ENCODE data around the gene CFL1.

Gene CFL1

DNA sequence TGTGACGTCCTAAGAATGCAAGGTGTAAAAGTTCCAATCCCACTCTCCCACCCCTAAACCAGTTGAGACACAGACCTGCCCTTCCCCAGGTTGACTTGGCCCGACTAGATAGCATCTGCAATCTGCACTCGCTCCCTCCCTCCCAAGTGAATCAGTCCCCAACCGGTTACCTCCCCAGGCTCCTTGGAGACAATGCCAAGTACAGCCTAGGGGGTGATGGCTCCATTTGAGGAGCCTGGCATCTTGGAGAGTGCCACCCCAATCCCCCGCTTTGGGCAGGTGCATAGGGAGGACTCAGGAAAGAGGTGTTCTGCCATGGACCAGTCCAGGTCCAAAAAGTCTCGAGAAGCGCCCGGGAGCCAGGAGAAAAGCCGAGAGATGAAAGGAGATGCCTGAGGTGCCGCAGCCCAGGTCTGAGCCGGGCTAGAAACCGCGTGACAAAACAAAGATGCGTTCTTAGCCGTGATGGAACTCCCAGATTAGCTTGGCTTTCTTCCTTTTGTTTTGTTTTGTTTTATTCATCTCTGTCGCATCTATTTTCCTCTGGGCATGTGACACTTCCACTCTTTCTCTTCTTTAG, 42.9 kb downstream of the CFL1 start:
- H3K79me2 ChIP-seq (ENCODE audit: low read length): no peaks in the 10 kb centered on the region
- H3F3A ChIP-seq (ENCODE audit: insufficient read depth, low read length): peaks cover 4% of the 10 kb centered on the region
- no peaks in the 10 kb centered on the region for H3K36me3 ChIP-seq (replicated peaks; ENCODE audit: insufficient read depth, low read length)
- H3K4me2 ChIP-seq (ENCODE audit: low read depth, low read length): no peak overlapping the region
- no peak overlapping the region for H3K27ac ChIP-seq (ENCODE audit: low read length)
- TF ChIP-seq EZH2phosphoT487 (IDR thresholded peaks at IDR 0.05; ENCODE audit: low read length) (no peak), EZH2 (optimal IDR thresholded peaks at IDR 0.05; ENCODE audit: low read depth, low read length) (no peak)
- TF ChIP-seq, protein P1, sequence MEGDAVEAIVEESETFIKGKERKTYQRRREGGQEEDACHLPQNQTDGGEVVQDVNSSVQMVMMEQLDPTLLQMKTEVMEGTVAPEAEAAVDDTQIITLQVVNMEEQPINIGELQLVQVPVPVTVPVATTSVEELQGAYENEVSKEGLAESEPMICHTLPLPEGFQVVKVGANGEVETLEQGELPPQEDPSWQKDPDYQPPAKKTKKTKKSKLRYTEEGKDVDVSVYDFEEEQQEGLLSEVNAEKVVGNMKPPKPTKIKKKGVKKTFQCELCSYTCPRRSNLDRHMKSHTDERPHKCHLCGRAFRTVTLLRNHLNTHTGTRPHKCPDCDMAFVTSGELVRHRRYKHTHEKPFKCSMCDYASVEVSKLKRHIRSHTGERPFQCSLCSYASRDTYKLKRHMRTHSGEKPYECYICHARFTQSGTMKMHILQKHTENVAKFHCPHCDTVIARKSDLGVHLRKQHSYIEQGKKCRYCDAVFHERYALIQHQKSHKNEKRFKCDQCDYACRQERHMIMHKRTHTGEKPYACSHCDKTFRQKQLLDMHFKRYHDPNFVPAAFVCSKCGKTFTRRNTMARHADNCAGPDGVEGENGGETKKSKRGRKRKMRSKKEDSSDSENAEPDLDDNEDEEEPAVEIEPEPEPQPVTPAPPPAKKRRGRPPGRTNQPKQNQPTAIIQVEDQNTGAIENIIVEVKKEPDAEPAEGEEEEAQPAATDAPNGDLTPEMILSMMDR (IDR thresholded peaks at IDR 0.05; ENCODE audit: low read length): no peak
- H3K27me3 ChIP-seq (replicated peaks; ENCODE audit: insufficient read depth, low read length): no peaks in the 10 kb centered on the region
- H3K9ac ChIP-seq (ENCODE audit: low read length): no peak overlapping the region
- H4K20me1 ChIP-seq (ENCODE audit: insufficient read depth, low read length): no peaks in the 10 kb centered on the region
- H3K9me3 ChIP-seq (replicated peaks; ENCODE audit: insufficient read depth, low read length): no peaks in the 10 kb centered on the region
- no peak for DNase-seq
- H3K4me1 ChIP-seq (ENCODE audit: low read length): 0 out of 2 replicates have a peak, but pooled peaks cover 8% of the 10 kb centered on the region
- H3K4me3 ChIP-seq (ENCODE audit: low read length): no peak overlapping the region
- no peak overlapping the region for H2AFZ ChIP-seq (ENCODE audit: low read length)
- no peaks in the 10 kb centered on the region for H3K9me2 ChIP-seq (replicated peaks; ENCODE audit: insufficient read depth, low read length)

DNA sequence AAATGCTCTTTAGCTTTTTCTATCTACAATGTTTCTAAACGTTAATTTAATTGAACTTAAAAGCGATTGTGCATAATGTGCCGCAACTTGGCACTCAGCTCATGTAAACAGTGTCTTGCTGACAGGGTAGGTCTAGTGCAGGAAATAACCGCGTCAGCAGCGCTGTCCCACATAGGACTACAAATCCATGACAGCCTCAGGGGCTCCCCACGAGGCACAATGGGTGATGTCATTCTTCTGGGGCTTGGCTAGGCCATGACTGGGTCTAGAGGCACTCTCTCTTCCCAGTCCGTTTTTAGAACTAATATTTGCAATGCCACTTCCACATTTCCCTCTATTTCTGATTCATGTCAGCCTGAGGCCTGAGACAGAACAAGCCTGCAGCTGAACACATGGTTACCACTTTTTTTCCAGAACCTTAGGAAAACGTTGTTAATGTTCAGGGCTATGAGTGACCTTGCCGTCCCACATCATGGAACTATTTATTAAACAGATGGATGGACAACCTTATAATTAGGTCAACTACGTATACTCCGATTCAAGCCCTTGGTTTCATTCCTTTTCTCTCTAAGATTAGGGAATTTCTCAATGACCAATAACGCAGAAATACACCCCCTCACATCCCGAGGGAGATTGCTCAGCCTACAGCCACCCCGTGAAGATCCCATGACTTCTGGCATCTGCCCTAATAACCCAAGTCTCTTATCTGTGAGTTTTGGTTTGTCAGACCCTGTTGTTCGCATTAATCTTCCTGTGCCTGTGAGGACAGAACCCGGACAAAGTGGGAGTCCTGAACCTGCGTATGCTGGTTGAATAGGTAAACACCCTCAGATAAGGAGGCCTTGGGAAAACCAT, 43.6 kb downstream of the CFL1 start:
- Histone ChIP-seq H3K4me3 (ENCODE audit: low read length) (no peak overlapping the region), H4K20me1 (ENCODE audit: insufficient read depth, low read length) (no peaks in the 10 kb centered on the region), H3K27ac (ENCODE audit: low read length) (no peak overlapping the region), H2AFZ (ENCODE audit: low read length) (no peak overlapping the region), H3F3A (ENCODE audit: insufficient read depth, low read length) (peaks cover 4% of the 10 kb centered on the region), H3K4me1 (ENCODE audit: low read length) (0 out of 2 replicates have a peak, but pooled peaks cover 8% of the 10 kb centered on the region), H3K9me2 (replicated peaks; ENCODE audit: insufficient read depth, low read length) (no peaks in the 10 kb centered on the region), H3K9ac (ENCODE audit: low read length) (no peak overlapping the region), H3K36me3 (replicated peaks; ENCODE audit: insufficient read depth, low read length) (no peaks in the 10 kb centered on the region), H3K27me3 (replicated peaks; ENCODE audit: insufficient read depth, low read length) (peaks cover 7% of the 10 kb centered on the region; the same call in 1 of the 2 replicates), H3K4me2 (ENCODE audit: low read depth, low read length) (no peak overlapping the region), H3K9me3 (replicated peaks; ENCODE audit: insufficient read depth, low read length) (no peaks in the 10 kb centered on the region), H3K79me2 (ENCODE audit: low read length) (no peaks in the 10 kb centered on the region)
- no peak for DNase-seq
- no peak for TF ChIP-seq EZH2phosphoT487 (IDR thresholded peaks at IDR 0.05; ENCODE audit: low read length)

DNA sequence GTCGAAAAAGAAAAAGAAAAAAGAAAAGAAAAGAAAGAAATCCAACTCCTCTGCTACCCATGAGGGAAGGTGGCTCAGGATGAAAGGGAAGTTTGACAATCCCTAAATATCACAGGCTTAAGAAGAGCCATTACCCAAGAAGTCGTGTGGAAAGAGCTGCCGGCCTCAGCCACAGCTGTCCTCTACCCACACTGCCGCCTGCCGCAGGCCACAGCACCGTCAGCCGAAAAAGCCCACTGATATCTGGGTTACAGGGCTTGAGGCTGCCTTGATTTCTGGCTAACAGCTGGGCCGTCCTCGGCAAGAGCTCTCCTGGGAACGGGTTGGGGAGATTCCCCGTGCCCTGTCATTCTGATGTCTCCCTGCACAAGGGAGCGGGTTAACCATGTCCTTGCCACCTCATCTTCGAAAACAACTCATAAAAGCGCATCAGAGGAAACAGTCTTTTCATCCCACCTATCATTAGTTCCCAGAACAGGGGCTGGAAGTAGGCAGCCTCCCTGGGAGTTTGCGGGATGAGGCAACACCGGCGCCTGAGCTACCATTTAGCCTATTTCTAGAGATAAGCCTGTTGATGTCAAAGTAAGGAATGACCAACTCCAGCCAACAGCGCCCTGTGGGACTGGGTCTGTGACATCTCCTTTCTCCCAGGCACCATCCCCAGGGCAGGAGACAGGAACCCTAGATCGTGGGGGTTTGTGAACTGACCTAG, 46.1 kb downstream of the CFL1 start:
- Histone ChIP-seq H4K20me1 (ENCODE audit: insufficient read depth, low read length) (no peaks in the 10 kb centered on the region), H3F3A (ENCODE audit: insufficient read depth, low read length) (no peaks in the 10 kb centered on the region), H3K4me1 (ENCODE audit: low read length) (no peaks in the 10 kb centered on the region), H3K4me3 (ENCODE audit: low read length) (no peak overlapping the region), H3K4me2 (ENCODE audit: low read depth, low read length) (no peak overlapping the region), H3K27me3 (replicated peaks; ENCODE audit: insufficient read depth, low read length) (peaks cover 19% of the 10 kb centered on the region), H3K79me2 (ENCODE audit: low read length) (no peaks in the 10 kb centered on the region), H3K9ac (ENCODE audit: low read length) (no peak overlapping the region), H3K36me3 (replicated peaks; ENCODE audit: insufficient read depth, low read length) (no peaks in the 10 kb centered on the region), H3K9me2 (replicated peaks; ENCODE audit: insufficient read depth, low read length) (no peaks in the 10 kb centered on the region), H2AFZ (ENCODE audit: low read length) (no peak overlapping the region), H3K9me3 (replicated peaks; ENCODE audit: insufficient read depth, low read length) (no peaks in the 10 kb centered on the region), H3K27ac (ENCODE audit: low read length) (no peak overlapping the region)
- no peak for DNase-seq
- TF ChIP-seq EZH2phosphoT487 (IDR thresholded peaks at IDR 0.05; ENCODE audit: low read length) (no peak), EZH2 (optimal IDR thresholded peaks at IDR 0.05; ENCODE audit: low read depth, low read length) (no peak)
- TF ChIP-seq, protein P1 (IDR thresholded peaks at IDR 0.05; ENCODE audit: low read length): no peak

Measured in MM.1S (cell line).